C1 segment of cervical spinal cord (tissue), 14 donors: ENCODE measurements around the gene PBX3.
A peak's percentile ranks its signal among the peaks of the same experiment; 100 is the strongest.

ENCODE experiments used
- DNase-seq, 14 donors: peaks; one replicate each; lab custom pipeline; 2025; lab: John Stamatoyannopoulos, UW

The PBX3 gene

GRCh38 chr9:125863923-125864322 lies 116.8 kb downstream of the PBX3 start:
- DNase-seq: no peak

- DNase-seq: no peak
Measured at GRCh38 chr9:125867751-125868415, 120.7 kb downstream of the PBX3 start.

GRCh38 chr9:125878164-125878631 lies 131.0 kb downstream of the PBX3 start:
- DNase-seq: no peak

- DNase-seq: no peak
Measured at GRCh38 chr9:125881042-125881441, 133.9 kb downstream of the PBX3 start.

GRCh38 chr9:125883565-125884217 lies 136.5 kb downstream of the PBX3 start:
- no peak for DNase-seq

GRCh38 chr9:125884218-125884595 lies 137.0 kb downstream of the PBX3 start:
- DNase-seq: no peak

- no peak for DNase-seq
Measured at GRCh38 chr9:125885405-125886034, 138.3 kb downstream of the PBX3 start.

- DNase-seq: no peak
Measured at GRCh38 chr9:125886365-125886764, 139.2 kb downstream of the PBX3 start.

GRCh38 chr9:125887172-125887571 lies 140.0 kb downstream of the PBX3 start:
- no peak for DNase-seq

- DNase-seq: no peak
Measured at GRCh38 chr9:125888211-125888610, 141.0 kb downstream of the PBX3 start.

- DNase-seq: peak in 11 of 14 donors; percentile 4 to 70 (median 44)
Measured at GRCh38 chr9:125889112-125889475, 141.9 kb downstream of the PBX3 start.

GRCh38 chr9:125889476-125890419 lies 142.6 kb downstream of the PBX3 start:
- DNase-seq: peak in 13 of 14 donors; percentile 23 to 78 (median 61)

GRCh38 chr9:125890826-125891225 lies 143.7 kb downstream of the PBX3 start:
- no peak for DNase-seq

GRCh38 chr9:125893277-125893676 lies 146.1 kb downstream of the PBX3 start:
- no peak for DNase-seq

GRCh38 chr9:125894566-125894965 lies 147.4 kb downstream of the PBX3 start:
- DNase-seq: no peak

GRCh38 chr9:125896404-125896803 lies 149.2 kb downstream of the PBX3 start:
- DNase-seq: no peak

GRCh38 chr9:125896964-125897363 lies 149.8 kb downstream of the PBX3 start:
- DNase-seq: no peak

- no peak for DNase-seq
Measured at GRCh38 chr9:125897481-125897880, 150.3 kb downstream of the PBX3 start.

GRCh38 chr9:125902214-125902613 lies 155.0 kb downstream of the PBX3 start:
- DNase-seq: no peak

- DNase-seq: no peak
Measured at GRCh38 chr9:125902831-125903512, 155.8 kb downstream of the PBX3 start.

- DNase-seq: no peak
Measured at GRCh38 chr9:125904155-125904851, 157.1 kb downstream of the PBX3 start.
